Activated CD4-positive, alpha-beta T cell treated with anti-CD3 and anti-CD28 coated beads, Interleukin-2, amount 10 ng/mL, durations not matched to agents 7 days and 5 days (primary cell): Measurements from ENCODE around the gene CPB2. TPM values are rescaled to one million over a fixed set of nuclear protein-coding genes. Genes with fewer than 3 reads are reported as not detected.
A peak's percentile ranks its signal among the peaks of the same experiment; 100 is the strongest.

ENCODE experiments used
- CTCF ChIA-PET: fragments of 350-600 bp; sonication (Branson Sonifier 250); formaldehyde crosslinking; loops from one replicate; lab custom pipeline; 2021; ENCODE audit warnings: antibody characterized with exemption; lab: Charles Lee
- POLR2A ChIA-PET: fragments of 350-600 bp; sonication (Branson Sonifier 250); formaldehyde crosslinking; loops from one replicate; lab custom pipeline; 2021; ENCODE audit warnings: antibody characterized with exemption; lab: Charles Lee
- DNase-seq: peaks from one replicate; pipeline ENCODE4 v3.0.0-alpha.2; 2020
- H3K27ac Mint-ChIP-seq: one replicate; pipeline ENCODE4 v1.8.0; 2021; ENCODE audit warnings: mild to moderate bottlenecking, moderate library complexity, mixed read lengths
- H3K27me3 Mint-ChIP-seq: one replicate; pipeline ENCODE4 v1.8.0; 2021; ENCODE audit warnings: mixed read lengths
- H3K36me3 Mint-ChIP-seq: one replicate; pipeline ENCODE4 v1.8.0; 2021; ENCODE audit warnings: low read depth, mixed read lengths
- H3K4me1 Mint-ChIP-seq: one replicate; pipeline ENCODE4 v1.8.0; 2021; ENCODE audit warnings: mixed read lengths
- H3K4me3 Mint-ChIP-seq: one replicate; pipeline ENCODE4 v1.8.0; 2021; ENCODE audit warnings: mild to moderate bottlenecking, moderate library complexity, mixed read lengths
- H3K9me3 Mint-ChIP-seq: one replicate; pipeline ENCODE4 v1.8.0; 2021; ENCODE audit warnings: mixed read lengths
- total RNA-seq, 2 experiments: library from RNA; stranded (reverse); gene quantifications; one replicate each; pipeline ENCODE4 v1.2.3, GENCODE V29; 2021

The CPB2 gene
- total RNA-seq, 2 experiments from 2014 or later, result not detected

GRCh38 chr13:46137627-46138317 lies 32.9 kb upstream of the CPB2 start:
- CTCF ChIA-PET, result interaction anchor here (1.4 to 1.8 kb wide), 2 partner anchors 11 to 23 kb away, joined by 5 to 6 read pairs; no protein-coding TSS in a partner anchor
- peak overlapping the region; percentile 28 for H3K27ac Mint-ChIP-seq

DNA sequence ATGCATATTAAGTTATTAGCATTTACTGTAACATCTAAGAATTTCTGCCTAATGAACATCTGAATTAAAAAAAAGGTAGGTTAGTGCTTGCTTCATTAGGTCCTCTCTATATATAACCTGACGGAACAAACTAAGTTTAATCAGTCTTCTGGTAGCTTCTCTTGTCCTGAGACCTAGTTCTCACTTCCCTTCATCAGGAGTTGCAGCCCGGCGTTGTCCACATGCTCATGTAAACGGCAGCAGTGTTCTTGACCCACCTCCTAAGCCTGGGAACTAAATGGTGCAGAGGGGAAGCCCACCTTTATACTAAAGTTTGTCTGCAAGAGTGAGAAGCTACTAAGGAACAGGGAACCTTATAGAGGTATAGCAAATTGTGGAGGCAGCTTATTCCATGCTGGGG lies 31.9 kb upstream of the CPB2 start:
- ChIA-PET POLR2A (no interaction called here), CTCF (interaction anchor here (2.3 kb wide), 1 partner anchor 10 kb away, joined by 7 read pairs; no protein-coding TSS in a partner anchor)
- peaks cover 76% of the 10 kb centered on the region for H3K36me3 Mint-ChIP-seq
- H3K4me3 Mint-ChIP-seq, result no peak overlapping the region
- H3K4me1 Mint-ChIP-seq, result peaks cover 22% of the 10 kb centered on the region
- no peaks in the 10 kb centered on the region for H3K9me3 Mint-ChIP-seq
- H3K27ac Mint-ChIP-seq, result no peak overlapping the region
- no peaks in the 10 kb centered on the region for H3K27me3 Mint-ChIP-seq
- no peak for DNase-seq

More at GRCh38 chr13:46137627-46138317, 32.9 kb upstream of the CPB2 start:
- Mint-ChIP-seq H3K4me1 (peaks cover 17% of the 10 kb centered on the region), H3K9me3 (no peaks in the 10 kb centered on the region), H3K36me3 (peaks cover 73% of the 10 kb centered on the region), H3K4me3 (no peak overlapping the region), H3K27me3 (no peaks in the 10 kb centered on the region)
- POLR2A ChIA-PET, result no interaction called here
- DNase-seq, result no peak

- H3K36me3 Mint-ChIP-seq, result peaks cover 77% of the 10 kb centered on the region
- no peaks in the 10 kb centered on the region for H3K27me3 Mint-ChIP-seq
- H3K4me3 Mint-ChIP-seq, result no peak overlapping the region
- ChIA-PET POLR2A (no interaction called here), CTCF (interaction anchor here (0.6 to 2.3 kb wide), 3 partner anchors 8 to 17 kb away, joined by 3 to 7 read pairs (median 4); no protein-coding TSS in a partner anchor)
- DNase-seq, result no peak
- H3K9me3 Mint-ChIP-seq, result no peaks in the 10 kb centered on the region
- peaks cover 23% of the 10 kb centered on the region for H3K4me1 Mint-ChIP-seq
- H3K27ac Mint-ChIP-seq, result no peak overlapping the region
Measured at GRCh38 chr13:46134961-46135522, 30.2 kb upstream of the CPB2 start.

- CTCF ChIA-PET, result interaction anchor here (0.7 kb wide), 1 partner anchor 149 kb away, joined by 6 read pairs; no protein-coding TSS in a partner anchor
- Mint-ChIP-seq H3K4me1 (peaks cover 20% of the 10 kb centered on the region), H3K4me3 (no peak overlapping the region), H3K9me3 (no peaks in the 10 kb centered on the region), H3K27me3 (no peaks in the 10 kb centered on the region), H3K36me3 (peaks cover 79% of the 10 kb centered on the region), H3K27ac (no peak overlapping the region)
- no peak for DNase-seq
- POLR2A ChIA-PET, result no interaction called here
Measured at GRCh38 chr13:46134494-46134893, 29.7 kb upstream of the CPB2 start.

- ChIA-PET POLR2A (interaction anchor here (0.6 kb wide), 1 partner anchor 26 kb away, joined by 3 read pairs; no protein-coding TSS in a partner anchor), CTCF (interaction anchor here (0.7 to 1.4 kb wide), 6 partner anchors 11 to 211 kb away, joined by 3 to 5 read pairs (median 3); no protein-coding TSS in a partner anchor)
- H3K36me3 Mint-ChIP-seq, result peaks cover 77% of the 10 kb centered on the region
- H3K9me3 Mint-ChIP-seq, result no peaks in the 10 kb centered on the region
- DNase-seq, result no peak
- H3K4me1 Mint-ChIP-seq, result peaks cover 26% of the 10 kb centered on the region
- H3K4me3 Mint-ChIP-seq, result no peak overlapping the region
- H3K27ac Mint-ChIP-seq, result no peak overlapping the region
- H3K27me3 Mint-ChIP-seq, result no peaks in the 10 kb centered on the region
Measured at GRCh38 chr13:46132109-46132508, 27.3 kb upstream of the CPB2 start.

GRCh38 chr13:46131705-46132104 lies 26.9 kb upstream of the CPB2 start:
- DNase-seq, result no peak
- Mint-ChIP-seq H3K27ac (no peak overlapping the region), H3K9me3 (no peaks in the 10 kb centered on the region), H3K4me1 (peaks cover 29% of the 10 kb centered on the region), H3K4me3 (no peak overlapping the region), H3K27me3 (no peaks in the 10 kb centered on the region), H3K36me3 (peaks cover 77% of the 10 kb centered on the region)
- POLR2A ChIA-PET, result no interaction called here
- CTCF ChIA-PET, result interaction anchor here (1.0 to 1.4 kb wide), 5 partner anchors 11 to 40 kb away, joined by 3 to 5 read pairs (median 3); no protein-coding TSS in a partner anchor

GRCh38 chr13:46129955-46130618 lies 25.3 kb upstream of the CPB2 start:
- Mint-ChIP-seq H3K9me3 (no peaks in the 10 kb centered on the region), H3K27ac (peak overlapping the region; percentile 32), H3K4me1 (peaks cover 40% of the 10 kb centered on the region), H3K27me3 (no peaks in the 10 kb centered on the region), H3K36me3 (peaks cover 75% of the 10 kb centered on the region), H3K4me3 (no peak overlapping the region)
- CTCF ChIA-PET, result interaction anchor here (1.1 to 1.5 kb wide), 3 partner anchors 11 to 21 kb away, joined by 3 to 4 read pairs (median 3); no protein-coding TSS in a partner anchor
- no peak for DNase-seq
- POLR2A ChIA-PET, result no interaction called here

GRCh38 chr13:46129124-46129523 lies 24.3 kb upstream of the CPB2 start:
- Mint-ChIP-seq H3K36me3 (peaks cover 72% of the 10 kb centered on the region), H3K9me3 (no peaks in the 10 kb centered on the region), H3K4me3 (no peak overlapping the region), H3K27me3 (no peaks in the 10 kb centered on the region), H3K27ac (no peak overlapping the region), H3K4me1 (peaks cover 46% of the 10 kb centered on the region)
- ChIA-PET CTCF (interaction anchor here (0.6 to 1.5 kb wide), 5 partner anchors 10 to 278 kb away, joined by 3 to 4 read pairs (median 3); no protein-coding TSS in a partner anchor), POLR2A (no interaction called here)
- DNase-seq, result no peak

GRCh38 chr13:46127358-46128023 lies 22.7 kb upstream of the CPB2 start:
- DNase-seq, result no peak
- Mint-ChIP-seq H3K4me3 (no peak overlapping the region), H3K4me1 (peaks cover 43% of the 10 kb centered on the region), H3K9me3 (no peaks in the 10 kb centered on the region), H3K27ac (peak overlapping the region; percentile 63), H3K27me3 (no peaks in the 10 kb centered on the region), H3K36me3 (peaks cover 58% of the 10 kb centered on the region)
- ChIA-PET POLR2A (interaction anchor here (0.6 kb wide), 2 partner anchors 25 to 168 kb away, joined by 3 read pairs; no protein-coding TSS in a partner anchor), CTCF (interaction anchor here (0.6 to 2.2 kb wide), 9 partner anchors 8 to 194 kb away, joined by 3 to 7 read pairs (median 5); no protein-coding TSS in a partner anchor)

- Mint-ChIP-seq H3K27ac (peak overlapping the region; percentile 2), H3K4me3 (no peak overlapping the region), H3K4me1 (peaks cover 39% of the 10 kb centered on the region), H3K27me3 (no peaks in the 10 kb centered on the region), H3K9me3 (no peaks in the 10 kb centered on the region), H3K36me3 (peaks cover 52% of the 10 kb centered on the region)
- ChIA-PET POLR2A (interaction anchor here (0.6 kb wide), 1 partner anchor 24 kb away, joined by 3 read pairs; no protein-coding TSS in a partner anchor), CTCF (interaction anchor here (0.6 to 2.2 kb wide), 17 partner anchors 9 to 503 kb away, joined by 3 to 7 read pairs (median 4); no protein-coding TSS in a partner anchor)
- DNase-seq, result peak; percentile 72
Measured at GRCh38 chr13:46126552-46127357, 21.9 kb upstream of the CPB2 start.

DNA sequence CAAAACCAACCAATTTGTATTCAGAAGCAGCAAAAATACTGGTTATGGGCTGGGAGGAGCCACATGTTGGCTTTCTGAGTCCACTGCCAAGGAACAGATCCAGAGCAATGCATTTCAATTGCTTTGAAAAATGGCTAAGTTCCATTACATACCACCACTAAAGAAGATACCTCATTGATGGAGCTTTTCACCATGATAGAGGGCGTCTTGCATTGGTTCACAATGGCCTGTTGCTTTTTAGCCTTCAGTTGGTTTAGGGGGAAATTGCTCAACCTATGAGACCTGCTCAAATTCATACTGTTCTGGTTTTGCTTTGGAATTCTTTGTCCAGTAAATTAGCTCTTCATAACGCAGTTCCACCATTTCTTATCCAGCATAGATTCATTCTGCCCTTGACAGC lies 21.2 kb upstream of the CPB2 start:
- peak overlapping the region; percentile 55 for H3K27ac Mint-ChIP-seq
- DNase-seq, result no peak
- H3K4me3 Mint-ChIP-seq, result no peak overlapping the region
- no peaks in the 10 kb centered on the region for H3K27me3 Mint-ChIP-seq
- H3K9me3 Mint-ChIP-seq, result no peaks in the 10 kb centered on the region
- peaks cover 46% of the 10 kb centered on the region for H3K36me3 Mint-ChIP-seq
- ChIA-PET POLR2A (no interaction called here), CTCF (interaction anchor here (0.8 to 2.2 kb wide), 14 partner anchors 10 to 502 kb away, joined by 3 to 7 read pairs (median 4); no protein-coding TSS in a partner anchor)
- H3K4me1 Mint-ChIP-seq, result peaks cover 35% of the 10 kb centered on the region
